Colonic mucosa (tissue), 4 donors: Measurements from ENCODE around the gene ABHD2. TPM values are rescaled to one million over a fixed set of nuclear protein-coding genes. Genes with fewer than 3 reads are reported as not detected.
"Not testable (repeated sequence)": the region's sequence is repeated elsewhere in the genome, so short reads cannot be mapped to it uniquely, and the experiment has no call there.

Experiments used
- DNase-seq: peaks from one replicate; pipeline ENCODE4 v3.0.0-alpha.2; 2020
- H3K27ac ChIP-seq: fragments of 200-600 bp; one replicate; pipeline ENCODE4 v1.8.0; 2021
- H3K27me3 ChIP-seq: fragments of 200-600 bp; one replicate; pipeline ENCODE4 v1.8.0; 2021
- H3K36me3 ChIP-seq: fragments of 200-600 bp; one replicate; pipeline ENCODE4 v1.8.0; 2021
- H3K4me1 ChIP-seq: fragments of 200-600 bp; one replicate; pipeline ENCODE4 v1.8.0; 2021; ENCODE audit warnings: mild to moderate bottlenecking
- H3K4me3 ChIP-seq: fragments of 200-600 bp; one replicate; pipeline ENCODE4 v1.8.0; 2021
- H3K9ac ChIP-seq, 2 donors: one replicate each; pipeline ENCODE4 v1.7.0; 2013; ENCODE audit warnings: control low read depth in 2 of 2, low read depth in 2 of 2, low read length in 2 of 2
- H3K9me3 ChIP-seq: fragments of 200-600 bp; one replicate; pipeline ENCODE4 v1.8.0; 2021
- intact Hi-C: fragments of 100-400 bp; cut with DNase I; formaldehyde crosslinking; loops from one replicate; pipeline ENCODE4 v1.14.1; 2022
- total RNA-seq, 2 donors: library from RNA; stranded (reverse); fragmentation: NEBNext Ultra II Directional in 1 of 2; extraction: Animal tissue kit (Norgen Biotek cat#: 25700) in 1 of 2; gene quantifications; one replicate each; pipeline ENCODE4 v1.2.1, GENCODE V29; 2021
- TF ChIP-seq, protein P1 (sequence below): fragments of 200-600 bp; IDR thresholded peaks from one replicate; pipeline ENCODE4 v1.8.0; 2022; ENCODE audit warnings: antibody characterized with exemption, mild to moderate bottlenecking
- donor health status: healthy.
- donor health status: DM: no; HTN: no; CAD: no.
- donor health status: DM: no; HTN: no; CAD: no.

Gene ABHD2
- total RNA-seq, 2 donors from 2014 or later, result 71.5 to 86.7 TPM

DNA sequence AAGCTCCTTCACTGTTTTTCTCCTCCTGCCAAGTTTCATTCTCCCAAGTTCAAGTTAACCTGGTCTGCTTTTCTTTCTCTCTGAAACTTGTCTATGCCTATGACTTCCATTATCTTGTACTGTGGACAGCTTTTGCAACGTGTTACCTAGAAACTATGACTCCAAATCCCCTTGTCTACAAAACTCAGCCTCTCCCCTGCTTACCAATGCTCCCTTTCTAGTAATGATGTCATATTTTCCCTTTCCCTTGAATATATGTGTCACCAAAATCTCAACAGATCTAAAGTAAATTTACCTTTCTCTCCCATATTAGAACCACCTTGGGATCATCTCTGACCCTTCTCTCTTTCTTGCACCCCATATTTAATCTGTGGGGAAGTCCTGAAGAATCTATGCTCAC lies 10.5 kb upstream of the ABHD2 start:
- no peak overlapping the region for H3K9ac ChIP-seq
- no peaks in the 10 kb centered on the region for H3K4me1 ChIP-seq
- TF ChIP-seq, protein P1, sequence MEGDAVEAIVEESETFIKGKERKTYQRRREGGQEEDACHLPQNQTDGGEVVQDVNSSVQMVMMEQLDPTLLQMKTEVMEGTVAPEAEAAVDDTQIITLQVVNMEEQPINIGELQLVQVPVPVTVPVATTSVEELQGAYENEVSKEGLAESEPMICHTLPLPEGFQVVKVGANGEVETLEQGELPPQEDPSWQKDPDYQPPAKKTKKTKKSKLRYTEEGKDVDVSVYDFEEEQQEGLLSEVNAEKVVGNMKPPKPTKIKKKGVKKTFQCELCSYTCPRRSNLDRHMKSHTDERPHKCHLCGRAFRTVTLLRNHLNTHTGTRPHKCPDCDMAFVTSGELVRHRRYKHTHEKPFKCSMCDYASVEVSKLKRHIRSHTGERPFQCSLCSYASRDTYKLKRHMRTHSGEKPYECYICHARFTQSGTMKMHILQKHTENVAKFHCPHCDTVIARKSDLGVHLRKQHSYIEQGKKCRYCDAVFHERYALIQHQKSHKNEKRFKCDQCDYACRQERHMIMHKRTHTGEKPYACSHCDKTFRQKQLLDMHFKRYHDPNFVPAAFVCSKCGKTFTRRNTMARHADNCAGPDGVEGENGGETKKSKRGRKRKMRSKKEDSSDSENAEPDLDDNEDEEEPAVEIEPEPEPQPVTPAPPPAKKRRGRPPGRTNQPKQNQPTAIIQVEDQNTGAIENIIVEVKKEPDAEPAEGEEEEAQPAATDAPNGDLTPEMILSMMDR, result no peak
- no peak for DNase-seq
- intact Hi-C loops, result no loop called here
- H3K4me3 ChIP-seq, result no peak overlapping the region
- no peaks in the 10 kb centered on the region for H3K9me3 ChIP-seq
- no peaks in the 10 kb centered on the region for H3K36me3 ChIP-seq
- no peak overlapping the region for H3K27ac ChIP-seq
- no peaks in the 10 kb centered on the region for H3K27me3 ChIP-seq

DNA sequence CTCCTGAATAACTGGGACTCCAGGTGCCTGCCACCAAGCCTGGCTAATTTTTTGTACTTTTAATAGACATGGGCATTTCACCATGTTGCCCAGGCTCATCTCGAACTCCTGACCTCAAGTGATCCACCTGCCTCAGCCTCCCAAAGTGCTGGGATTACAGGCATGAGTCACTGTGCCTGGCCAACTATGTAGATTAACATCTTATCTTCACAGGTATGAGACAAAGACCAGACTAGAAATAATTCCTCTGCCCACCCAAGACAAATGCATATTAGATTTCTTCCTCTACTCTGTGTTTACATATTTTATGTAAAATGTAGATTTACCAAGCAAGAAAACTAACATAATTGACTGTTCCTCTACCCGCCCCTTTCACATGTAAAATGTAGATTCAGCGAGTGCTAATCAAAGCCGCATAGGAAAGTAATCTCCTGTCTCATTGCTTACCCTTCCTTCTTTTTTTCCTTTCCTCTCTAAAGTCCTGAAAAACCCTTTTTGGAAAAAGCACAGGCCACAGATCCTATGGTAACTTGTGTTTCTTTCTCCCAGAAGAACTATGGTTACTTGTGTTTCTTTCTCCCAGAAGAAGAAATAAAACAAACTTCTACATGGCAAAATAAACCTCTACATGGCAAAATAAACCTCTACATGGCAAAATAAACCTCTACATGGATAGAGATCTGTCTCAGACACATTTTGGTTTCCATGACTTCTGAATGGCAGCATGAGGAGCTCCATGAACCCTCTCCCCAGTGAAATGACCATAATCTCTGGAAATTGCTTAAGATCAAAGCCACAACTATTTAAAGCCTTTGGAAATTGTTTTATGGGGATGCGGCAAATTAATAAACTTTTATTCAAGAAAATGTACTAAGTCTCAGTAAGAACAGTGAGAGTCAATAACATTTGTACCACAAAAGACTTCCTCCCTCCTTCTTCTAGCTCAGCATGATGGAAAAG lies 9.1 kb upstream of the ABHD2 start:
- no peak for DNase-seq
- Histone ChIP-seq H3K27me3 (no peaks in the 10 kb centered on the region), H3K27ac (no peak overlapping the region), H3K9me3 (no peaks in the 10 kb centered on the region), H3K4me3 (no peak overlapping the region), H3K9ac (no peak overlapping the region), H3K4me1 (no peaks in the 10 kb centered on the region), H3K36me3 (no peaks in the 10 kb centered on the region)
- TF ChIP-seq, protein P1, result no peak
- intact Hi-C loops, result no loop called here

DNA sequence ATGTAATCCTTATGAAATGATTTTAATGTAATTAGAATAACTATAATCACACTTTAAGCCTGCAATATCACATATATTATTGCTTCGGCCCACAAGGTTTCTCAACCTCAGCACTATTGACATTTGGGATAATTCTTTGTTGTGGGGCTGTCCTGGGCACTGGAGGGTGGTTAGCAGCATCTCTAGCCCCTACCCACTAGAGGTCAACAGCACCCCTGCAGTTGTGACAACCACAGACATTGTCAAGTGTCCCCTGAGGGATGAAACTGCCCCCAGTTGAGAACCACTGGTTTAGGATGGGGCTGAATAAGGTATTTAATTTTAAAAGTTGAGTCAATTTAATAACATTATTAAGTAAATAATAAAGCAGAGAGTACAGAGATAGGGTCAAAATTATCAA lies 6.4 kb upstream of the ABHD2 start:
- TF ChIP-seq, protein P1, result no peak
- Histone ChIP-seq H3K9ac (no peak overlapping the region), H3K4me1 (no peaks in the 10 kb centered on the region), H3K36me3 (no peaks in the 10 kb centered on the region), H3K4me3 (no peak overlapping the region), H3K27me3 (no peaks in the 10 kb centered on the region), H3K27ac (no peak overlapping the region), H3K9me3 (no peaks in the 10 kb centered on the region)
- intact Hi-C loops, result no loop called here
- DNase-seq, result no peak

DNA sequence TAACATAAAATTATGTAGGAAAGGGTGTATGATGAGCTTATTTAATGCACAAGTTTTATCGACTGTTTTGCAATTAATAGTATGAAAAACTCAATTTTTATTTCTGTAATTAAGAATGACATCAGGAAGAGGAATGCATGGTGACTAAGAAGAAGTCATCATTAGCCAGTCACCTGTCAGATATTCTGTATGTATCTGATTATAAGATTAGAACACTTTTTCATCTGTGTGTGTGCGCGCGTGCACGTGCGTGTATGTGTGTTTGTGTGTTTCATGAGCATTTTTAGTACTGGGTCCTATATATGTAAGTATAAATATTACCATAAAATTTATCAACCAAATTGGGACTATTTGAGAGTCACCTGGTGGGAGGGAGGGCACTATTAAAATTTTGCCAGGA lies 5.0 kb upstream of the ABHD2 start:
- Histone ChIP-seq H3K27ac (no peak overlapping the region), H3K4me1 (no peaks in the 10 kb centered on the region), H3K36me3 (no peaks in the 10 kb centered on the region), H3K9me3 (no peaks in the 10 kb centered on the region), H3K9ac (no peak overlapping the region), H3K4me3 (no peak overlapping the region), H3K27me3 (no peaks in the 10 kb centered on the region)
- TF ChIP-seq, protein P1, result no peak
- no peak for DNase-seq
- intact Hi-C loops, result no loop called here

DNA sequence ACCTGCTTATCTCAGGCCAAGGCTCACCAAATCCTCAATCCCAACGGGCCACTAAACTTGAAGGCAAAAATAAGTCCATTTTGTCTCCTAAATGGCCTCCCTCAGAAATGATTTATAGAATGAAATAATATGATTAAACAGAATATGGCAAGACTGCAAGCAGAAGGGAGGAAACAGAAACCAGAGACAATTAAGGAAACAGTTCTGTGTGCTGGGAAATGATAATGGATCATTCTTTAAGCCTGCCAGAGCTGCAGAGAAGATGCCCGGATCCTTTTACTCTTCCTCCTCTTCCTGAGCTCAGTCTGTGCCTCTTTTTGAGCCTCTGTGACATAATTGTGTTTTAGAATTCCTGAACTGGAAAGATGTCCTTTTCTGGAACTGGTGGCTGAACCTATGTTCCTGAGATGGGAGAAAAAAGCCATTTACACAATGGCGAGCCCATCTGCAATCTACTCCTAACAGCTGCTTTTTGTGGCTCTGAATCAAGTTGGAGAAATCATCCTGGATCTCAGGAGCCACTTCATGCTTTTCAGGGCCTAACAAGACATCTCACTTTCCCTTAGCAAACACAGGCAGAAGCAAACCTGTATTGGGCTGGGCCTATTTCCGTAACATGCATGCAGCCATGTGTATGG lies 2.8 kb upstream of the ABHD2 start:
- H3K27me3 ChIP-seq, result no peaks in the 10 kb centered on the region
- TF ChIP-seq, protein P1, result no peak
- H3K9me3 ChIP-seq, result no peaks in the 10 kb centered on the region
- no peak overlapping the region for H3K4me3 ChIP-seq
- H3K27ac ChIP-seq, result no peak overlapping the region
- no peak for DNase-seq
- H3K36me3 ChIP-seq, result no peaks in the 10 kb centered on the region
- no peak overlapping the region for H3K9ac ChIP-seq
- peaks cover 9% of the 10 kb centered on the region for H3K4me1 ChIP-seq
- intact Hi-C loops, result no loop called here

DNA sequence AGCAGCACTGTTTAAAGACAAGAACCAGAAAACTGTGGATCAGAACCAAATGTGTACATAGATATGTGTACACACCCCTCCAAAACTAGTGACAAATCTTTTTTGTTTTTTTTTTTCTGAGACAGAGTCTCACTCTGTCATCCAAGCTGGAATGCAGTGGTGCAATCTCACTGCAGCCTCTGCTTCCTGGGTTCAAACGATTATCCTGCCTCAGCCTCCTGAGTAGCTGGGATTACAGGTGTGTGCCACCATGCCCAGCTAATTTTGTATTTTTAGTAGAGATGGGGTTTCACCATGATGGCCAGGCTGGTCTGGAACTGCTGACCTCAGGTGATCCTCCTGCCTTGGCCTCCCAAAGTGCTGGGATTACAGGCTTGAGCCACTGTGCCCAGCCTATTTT lies 2.3 kb upstream of the ABHD2 start:
- H3K4me3 ChIP-seq, H3K9ac ChIP-seq, H3K27ac ChIP-seq, intact Hi-C loops, H3K36me3 ChIP-seq, DNase-seq, H3K27me3 ChIP-seq, H3K4me1 ChIP-seq, H3K9me3 ChIP-seq: not testable (repeated sequence)

DNA sequence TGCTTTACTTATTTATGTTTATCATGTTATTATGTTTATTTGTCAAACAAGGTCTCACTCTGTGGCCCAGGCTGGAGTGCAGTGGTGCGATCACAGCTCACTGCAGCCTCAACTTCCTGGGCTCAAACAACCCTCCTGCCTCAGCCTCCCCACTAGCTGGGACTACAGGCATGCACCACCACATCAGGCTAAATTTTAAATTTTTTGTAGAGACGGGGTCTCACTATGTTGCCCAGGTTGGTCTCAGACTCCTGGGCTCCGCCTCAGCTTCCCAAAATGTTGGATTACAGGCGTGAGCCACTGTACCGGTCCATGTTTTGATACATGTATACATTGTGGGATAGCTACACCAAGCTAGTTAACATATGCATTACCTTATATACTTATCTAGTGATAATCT lies 1.9 kb upstream of the ABHD2 start:
- H3K9me3 ChIP-seq, intact Hi-C loops: not testable (repeated sequence)
- H3K4me1 ChIP-seq, result peaks cover 14% of the 10 kb centered on the region

More for the DNA sequence above, 1.9 kb upstream of the ABHD2 start:
- not testable (repeated sequence) for H3K4me3 ChIP-seq, H3K27me3 ChIP-seq, H3K9ac ChIP-seq, DNase-seq, H3K36me3 ChIP-seq, H3K27ac ChIP-seq
